ENCODE data around the gene ZNF697. TPM values are rescaled to one million over a fixed set of nuclear protein-coding genes. Genes with fewer than 3 reads are reported as not detected.
"Not testable (repeated sequence)": the region's sequence is repeated elsewhere in the genome, so short reads cannot be mapped to it uniquely, and the experiment has no call there.

ZNF697 gene
- total RNA-seq (1 to 10 TPM; 3.0 to 9.1 (median 6.7) TPM), polyA plus RNA-seq (1 to 10 TPM; 3.6 to 6.2 TPM)
- long read RNA-seq, donor 1, partial matches to known transcripts = 0 of 3 reads
- long read RNA-seq, donor 1, other reads (novel, unspliced or antisense) = 3 of 3 reads
- long read RNA-seq, donor 2 = 0 reads
- long read RNA-seq, donor 3 = 0 reads

DNA sequence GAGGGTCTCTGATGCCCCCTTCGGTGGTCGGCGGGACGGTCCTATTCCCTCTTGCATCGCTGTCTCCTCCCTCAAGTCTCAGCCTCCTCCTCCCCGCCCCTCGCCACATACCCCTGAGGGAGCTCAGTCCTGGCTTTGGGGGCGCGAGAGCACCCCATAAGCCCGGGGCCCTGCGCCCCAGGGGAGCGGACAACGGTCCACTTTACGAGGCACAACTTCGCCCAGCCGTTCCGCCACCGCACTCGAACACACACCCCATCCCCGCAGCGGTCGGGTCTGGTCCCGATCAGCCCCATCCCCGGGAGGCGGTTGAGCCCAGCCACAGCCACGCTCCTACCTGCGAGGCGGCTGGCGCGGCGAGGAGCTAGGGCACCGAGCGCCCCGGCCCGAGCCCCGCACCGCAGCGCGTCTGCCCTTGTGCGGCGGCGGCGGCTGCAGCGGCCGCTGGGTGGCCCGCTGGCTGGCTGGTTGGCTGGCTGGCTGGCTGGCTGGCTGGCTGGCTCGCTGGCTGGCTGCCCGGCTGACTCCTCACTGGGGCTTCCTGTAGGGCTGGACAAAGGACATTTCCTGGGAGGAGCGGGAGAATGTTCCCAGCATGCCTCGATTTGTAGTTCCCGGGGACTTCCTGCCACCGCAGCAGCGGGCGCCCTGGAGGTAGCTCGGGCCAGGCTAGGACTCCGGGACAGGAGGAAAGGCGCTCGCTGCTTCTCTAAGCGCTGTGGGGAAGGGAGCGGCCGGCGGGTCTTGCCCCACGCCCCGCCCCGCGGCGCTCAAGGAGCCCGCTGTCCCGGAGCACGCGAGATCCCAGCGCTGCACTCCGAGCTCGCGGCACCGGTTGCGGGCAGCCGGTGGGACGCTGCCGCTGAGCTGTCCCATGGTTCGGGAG lies at the start of gene ZNF697:
TSS of gene ZNF697 (minus strand) at position 533 of the 886 bp plus-strand sequence. CDS start 22,166 bp downstream, outside the sequence.
- intact Hi-C loops (cut with DNase I) = loop anchor here in 1 of 4 donors (2.0 kb wide), 1 partner anchor 17 kb away; no protein-coding TSS in a partner anchor

DNA sequence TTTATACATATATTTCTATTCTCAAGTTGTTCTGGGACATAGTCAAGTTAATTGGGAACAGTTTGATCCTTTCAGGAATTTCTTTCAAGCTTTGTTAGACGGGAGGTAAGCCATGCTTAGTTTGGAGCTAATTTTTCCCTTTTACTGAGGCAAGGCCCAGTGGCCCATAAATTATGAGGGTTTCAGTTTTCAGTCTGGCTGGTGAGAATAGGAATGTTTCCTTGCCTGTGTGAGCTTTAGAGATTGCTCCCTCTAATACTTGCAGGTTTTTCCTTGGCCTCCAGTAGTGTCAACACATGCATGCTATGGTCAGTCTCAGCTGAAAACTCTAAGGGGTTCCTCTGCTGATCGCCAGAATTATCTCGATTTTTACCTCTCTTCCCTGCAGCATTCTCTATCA lies 49.5 kb upstream of the ZNF697 start:
- DNase-seq = no peak
- 52 to 64% (median 54%) methylated on average over 3 of the region's 3 CpGs for WGBS, 3 donors
- TF ChIP-seq, protein P1, sequence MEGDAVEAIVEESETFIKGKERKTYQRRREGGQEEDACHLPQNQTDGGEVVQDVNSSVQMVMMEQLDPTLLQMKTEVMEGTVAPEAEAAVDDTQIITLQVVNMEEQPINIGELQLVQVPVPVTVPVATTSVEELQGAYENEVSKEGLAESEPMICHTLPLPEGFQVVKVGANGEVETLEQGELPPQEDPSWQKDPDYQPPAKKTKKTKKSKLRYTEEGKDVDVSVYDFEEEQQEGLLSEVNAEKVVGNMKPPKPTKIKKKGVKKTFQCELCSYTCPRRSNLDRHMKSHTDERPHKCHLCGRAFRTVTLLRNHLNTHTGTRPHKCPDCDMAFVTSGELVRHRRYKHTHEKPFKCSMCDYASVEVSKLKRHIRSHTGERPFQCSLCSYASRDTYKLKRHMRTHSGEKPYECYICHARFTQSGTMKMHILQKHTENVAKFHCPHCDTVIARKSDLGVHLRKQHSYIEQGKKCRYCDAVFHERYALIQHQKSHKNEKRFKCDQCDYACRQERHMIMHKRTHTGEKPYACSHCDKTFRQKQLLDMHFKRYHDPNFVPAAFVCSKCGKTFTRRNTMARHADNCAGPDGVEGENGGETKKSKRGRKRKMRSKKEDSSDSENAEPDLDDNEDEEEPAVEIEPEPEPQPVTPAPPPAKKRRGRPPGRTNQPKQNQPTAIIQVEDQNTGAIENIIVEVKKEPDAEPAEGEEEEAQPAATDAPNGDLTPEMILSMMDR (IDR thresholded peaks at IDR 0.05) = no peak
- TF ChIP-seq EP300 (IDR thresholded peaks at IDR 0.05) (no peak), POLR2A (IDR thresholded peaks at IDR 0.05) (no peak)

More for the DNA sequence above, at the start of gene ZNF697:
- Histone ChIP-seq H3K27me3 (no peaks in the 10 kb centered on the region), H3K4me3 (peak within 1 kb of the TSS; percentile 65), H3K27ac (peak within 1 kb of the TSS; percentile 62 to 73), H3K36me3 (no peaks in the 10 kb centered on the region), H3K4me1 (ENCODE audit: insufficient read depth) (peaks cover 8% of the 10 kb centered on the region), H3K9me3 (no peaks in the 10 kb centered on the region)
- DNase-seq = peak; percentile 96 to 98 (median 97)
- TF ChIP-seq POLR2A (IDR thresholded peaks at IDR 0.05) (peak; percentile 60), EP300 (IDR thresholded peaks at IDR 0.05) (no peak)
- TF ChIP-seq, protein P1 (IDR thresholded peaks at IDR 0.05) = peak in 2 of 3 donors; percentile 31 to 42
- WGBS, 3 donors = 0 to 1% (median 1%) methylated on average over 70 to 81 of the region's 81 CpGs

DNA sequence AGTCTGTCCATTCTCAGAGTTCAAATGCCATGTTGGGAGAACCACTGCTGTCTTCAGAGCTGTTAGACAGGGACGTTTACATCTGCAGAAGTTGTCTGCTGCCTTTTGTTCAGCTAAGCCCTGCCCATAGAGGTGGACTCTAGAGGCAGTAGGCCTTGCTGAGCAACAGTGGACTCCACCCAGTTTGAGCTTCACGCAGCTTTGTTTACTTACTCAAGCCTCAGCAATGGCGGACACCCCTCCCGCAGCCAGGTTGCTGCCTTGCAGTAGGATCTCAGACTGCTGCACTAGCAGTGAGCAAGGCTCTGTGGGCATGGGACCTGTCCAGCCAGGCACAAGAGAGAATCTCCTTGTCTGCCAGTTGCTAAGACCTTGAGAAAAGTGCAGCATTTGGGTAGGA lies 48.8 kb upstream of the ZNF697 start:
- DNase-seq; H3K36me3 ChIP-seq; H3K27ac ChIP-seq; H3K27me3 ChIP-seq; H3K9me3 ChIP-seq; intact Hi-C loops (cut with DNase I); H3K4me3 ChIP-seq; H3K4me1 ChIP-seq (ENCODE audit: insufficient read depth): not testable (repeated sequence)
- WGBS, 3 donors = 74 to 84% (median 78%) methylated on average over 4 of the region's 4 CpGs

More for the DNA sequence above, 49.5 kb upstream of the ZNF697 start:
- Histone ChIP-seq H3K27me3 (no peaks in the 10 kb centered on the region), H3K9me3 (peaks cover 0 to 4% of the 10 kb centered on the region in 2 donors), H3K4me1 (ENCODE audit: insufficient read depth) (no peaks in the 10 kb centered on the region), H3K36me3 (no peaks in the 10 kb centered on the region), H3K4me3 (no peak overlapping the region), H3K27ac (no peak overlapping the region)
- intact Hi-C loops (cut with DNase I) = no loop called here

DNA sequence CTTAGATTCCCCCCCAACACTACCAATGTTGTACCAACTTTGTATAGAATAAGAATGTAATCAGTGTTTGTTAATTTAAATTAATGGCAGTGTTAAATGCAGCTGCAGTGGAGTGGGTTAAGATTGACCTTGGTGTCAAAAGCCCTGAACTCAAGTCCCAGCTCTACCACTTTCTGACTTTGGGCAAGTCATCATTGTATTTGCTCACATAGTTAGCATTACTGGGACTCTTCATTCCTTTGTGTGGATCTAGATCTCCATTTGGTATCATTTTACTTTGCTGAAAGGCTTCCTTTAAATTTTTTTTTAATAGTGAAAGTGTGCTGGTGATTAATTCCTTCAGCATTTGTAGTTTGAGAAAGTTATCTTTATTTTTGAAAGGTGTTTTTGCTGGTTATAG lies 41.4 kb upstream of the ZNF697 start:
- Histone ChIP-seq H3K4me1 (ENCODE audit: insufficient read depth) (no peaks in the 10 kb centered on the region), H3K27ac (no peak overlapping the region), H3K4me3 (no peak overlapping the region), H3K9me3 (no peaks in the 10 kb centered on the region), H3K36me3 (no peaks in the 10 kb centered on the region), H3K27me3 (no peaks in the 10 kb centered on the region)
- intact Hi-C loops (cut with DNase I) = no loop called here
- DNase-seq = no peak
- TF ChIP-seq EP300 (IDR thresholded peaks at IDR 0.05) = no peak
- no peak for TF ChIP-seq POLR2A (IDR thresholded peaks at IDR 0.05)
- TF ChIP-seq, protein P1 (IDR thresholded peaks at IDR 0.05) = no peak

DNA sequence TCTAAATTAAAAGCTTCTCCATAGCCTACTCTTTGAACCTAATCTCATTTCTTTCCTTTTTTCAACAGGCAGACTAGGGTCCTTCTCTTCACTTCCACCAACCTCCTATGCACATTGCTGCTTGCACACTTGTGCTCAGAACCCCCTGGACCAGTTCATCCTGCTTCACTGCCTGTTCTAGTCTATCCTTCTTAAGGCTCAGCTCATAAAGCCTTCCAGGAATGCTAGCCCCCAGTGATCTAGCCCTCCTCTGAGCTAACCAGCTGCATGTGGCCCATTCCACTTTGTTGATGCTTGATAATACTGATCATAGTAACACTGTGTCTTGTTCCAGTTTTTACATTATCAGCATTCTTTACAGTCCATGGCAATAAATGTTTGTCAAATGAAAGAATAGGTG lies 40.7 kb upstream of the ZNF697 start:
- no peak for TF ChIP-seq EP300 (IDR thresholded peaks at IDR 0.05)
- TF ChIP-seq, protein P1 (IDR thresholded peaks at IDR 0.05) = no peak
- TF ChIP-seq POLR2A (IDR thresholded peaks at IDR 0.05) = no peak
- Histone ChIP-seq H3K9me3 (no peaks in the 10 kb centered on the region), H3K36me3 (no peaks in the 10 kb centered on the region), H3K4me1 (ENCODE audit: insufficient read depth) (no peaks in the 10 kb centered on the region), H3K27me3 (no peaks in the 10 kb centered on the region), H3K4me3 (no peak overlapping the region), H3K27ac (no peak overlapping the region)
- intact Hi-C loops (cut with DNase I) = no loop called here
- DNase-seq = no peak
